ENCODE data around the gene IPO13. TPM values are rescaled to one million over a fixed set of nuclear protein-coding genes. Genes with fewer than 3 reads are reported as not detected.

The IPO13 gene, protein sequence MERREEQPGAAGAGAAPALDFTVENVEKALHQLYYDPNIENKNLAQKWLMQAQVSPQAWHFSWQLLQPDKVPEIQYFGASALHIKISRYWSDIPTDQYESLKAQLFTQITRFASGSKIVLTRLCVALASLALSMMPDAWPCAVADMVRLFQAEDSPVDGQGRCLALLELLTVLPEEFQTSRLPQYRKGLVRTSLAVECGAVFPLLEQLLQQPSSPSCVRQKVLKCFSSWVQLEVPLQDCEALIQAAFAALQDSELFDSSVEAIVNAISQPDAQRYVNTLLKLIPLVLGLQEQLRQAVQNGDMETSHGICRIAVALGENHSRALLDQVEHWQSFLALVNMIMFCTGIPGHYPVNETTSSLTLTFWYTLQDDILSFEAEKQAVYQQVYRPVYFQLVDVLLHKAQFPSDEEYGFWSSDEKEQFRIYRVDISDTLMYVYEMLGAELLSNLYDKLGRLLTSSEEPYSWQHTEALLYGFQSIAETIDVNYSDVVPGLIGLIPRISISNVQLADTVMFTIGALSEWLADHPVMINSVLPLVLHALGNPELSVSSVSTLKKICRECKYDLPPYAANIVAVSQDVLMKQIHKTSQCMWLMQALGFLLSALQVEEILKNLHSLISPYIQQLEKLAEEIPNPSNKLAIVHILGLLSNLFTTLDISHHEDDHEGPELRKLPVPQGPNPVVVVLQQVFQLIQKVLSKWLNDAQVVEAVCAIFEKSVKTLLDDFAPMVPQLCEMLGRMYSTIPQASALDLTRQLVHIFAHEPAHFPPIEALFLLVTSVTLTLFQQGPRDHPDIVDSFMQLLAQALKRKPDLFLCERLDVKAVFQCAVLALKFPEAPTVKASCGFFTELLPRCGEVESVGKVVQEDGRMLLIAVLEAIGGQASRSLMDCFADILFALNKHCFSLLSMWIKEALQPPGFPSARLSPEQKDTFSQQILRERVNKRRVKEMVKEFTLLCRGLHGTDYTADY
- total RNA-seq: 21.0 and 28.9 TPM in 2 replicates

DNA sequence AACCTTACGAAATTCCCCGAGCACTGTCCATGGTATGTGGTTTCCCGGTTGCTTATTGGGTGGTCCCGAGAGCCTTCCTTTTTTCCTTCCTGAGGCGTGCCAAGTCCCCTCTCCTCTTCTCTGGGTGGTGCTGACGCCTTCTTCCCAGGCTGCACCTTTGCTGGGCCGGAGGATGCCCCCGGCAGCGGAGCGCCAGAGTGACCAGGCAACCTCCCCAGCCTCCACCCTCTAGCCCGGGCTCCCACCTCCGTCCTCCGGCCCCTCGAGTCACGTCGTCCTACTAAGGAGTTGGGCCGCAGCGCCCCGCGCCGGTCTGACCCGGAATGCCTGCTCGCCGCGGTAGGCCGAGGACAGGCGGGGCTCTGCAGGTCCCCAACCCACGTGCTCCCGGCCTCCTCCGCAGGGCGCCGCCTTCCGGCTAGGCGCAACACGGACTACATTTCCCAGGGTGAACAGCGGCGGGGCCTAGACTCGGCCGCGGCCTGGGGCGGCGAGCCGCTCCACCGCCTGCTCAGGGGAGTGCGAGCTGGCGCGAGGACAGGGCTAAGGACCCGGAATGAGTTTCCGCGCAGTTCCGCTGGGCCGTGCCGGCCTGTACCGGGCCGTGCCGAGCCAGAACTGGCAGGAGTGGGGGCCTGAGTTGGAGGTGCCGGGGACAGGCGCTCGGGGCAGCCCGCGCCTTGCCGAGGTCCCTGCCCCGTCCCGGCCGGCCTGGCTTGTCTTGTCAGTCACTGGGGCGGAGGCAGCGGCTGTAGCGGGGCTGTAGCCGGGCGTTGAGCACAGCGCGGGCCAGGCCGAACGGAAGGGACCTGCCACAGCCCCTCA is at the start of gene IPO13:
Gene IPO13 (plus strand): TSS at position 715 of the 825 bp plus-strand sequence. CDS start 651 bp downstream, outside the sequence.

DNA sequence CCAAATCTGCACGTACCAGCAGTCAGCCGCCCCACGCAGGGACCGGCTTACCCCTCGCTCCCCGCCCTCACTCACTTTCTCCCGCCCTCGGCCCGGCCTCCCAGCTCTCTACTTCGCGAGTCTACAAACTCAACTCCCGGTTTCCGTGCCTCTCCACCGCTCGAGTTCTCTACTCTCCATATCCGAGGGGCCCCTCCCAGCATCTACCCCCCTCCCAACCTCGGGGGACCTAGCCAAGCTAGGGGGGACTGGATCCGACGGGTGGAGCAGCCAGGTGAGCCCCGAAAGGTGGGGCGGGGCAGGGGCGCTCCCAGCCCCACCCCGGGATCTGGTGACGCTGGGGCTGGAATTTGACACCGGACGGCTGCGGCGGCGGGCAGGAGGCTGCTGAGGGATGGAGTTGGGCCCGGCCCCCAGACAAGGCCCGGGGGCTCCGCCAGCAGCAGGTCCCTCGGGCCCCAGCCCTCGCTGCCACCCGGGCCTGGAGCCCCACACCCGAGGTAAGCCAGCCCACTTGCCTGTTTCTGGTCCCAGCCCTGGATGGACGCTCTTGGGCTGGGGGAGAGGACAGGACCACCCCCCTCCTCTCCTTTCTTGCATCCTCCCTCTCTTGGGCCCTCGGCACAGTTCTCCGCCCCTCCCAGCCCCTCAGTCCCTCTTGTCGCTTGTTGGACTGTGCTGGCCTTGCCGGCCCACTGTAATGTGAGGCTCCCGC is 13.2 kb upstream of the IPO13 start, which contains the start of gene ARTN:
Gene ARTN (plus strand): TSS at position 416 of the 715 bp plus-strand sequence. CDS start 1,856 bp downstream, outside the sequence.

DNA sequence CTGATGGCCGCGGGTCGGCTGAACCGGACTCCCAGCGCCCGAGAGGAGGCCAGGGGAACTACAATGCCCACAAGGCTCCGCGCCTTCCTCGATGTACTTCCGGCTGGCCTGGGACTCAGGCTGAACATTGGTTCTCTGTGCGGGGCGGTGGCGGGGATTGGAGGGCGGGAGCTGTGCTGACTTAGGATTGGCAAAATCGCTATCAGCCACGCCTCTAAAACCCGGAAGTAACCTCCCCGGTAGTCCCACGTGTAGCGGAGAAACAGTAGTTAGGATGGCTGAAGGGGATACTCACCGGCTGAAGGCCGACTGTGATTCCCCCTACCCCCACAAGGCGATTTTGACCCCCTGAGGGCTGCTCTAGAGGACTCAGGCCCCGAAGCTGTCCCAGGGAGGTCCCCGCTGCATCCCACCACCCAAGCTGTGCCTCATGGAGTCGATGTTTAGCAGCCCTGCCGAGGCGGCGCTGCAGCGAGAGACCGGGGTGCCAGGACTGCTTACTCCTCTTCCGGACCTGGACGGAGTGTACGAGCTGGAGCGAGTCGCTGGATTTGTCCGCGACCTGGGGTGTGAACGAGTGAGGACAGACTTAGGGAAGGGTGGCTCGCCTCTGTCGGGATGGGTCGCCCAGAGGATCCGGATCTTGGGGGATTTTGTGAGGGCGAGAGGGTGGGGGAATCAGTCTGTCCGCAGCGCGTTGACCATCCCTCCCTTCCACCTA is 23.2 kb downstream of the IPO13 start, which contains the start of gene DPH2:
Gene DPH2 (plus strand): TSS at position 265 of the 721 bp plus-strand sequence. CDS start 166 bp downstream, at position 431.

DNA sequence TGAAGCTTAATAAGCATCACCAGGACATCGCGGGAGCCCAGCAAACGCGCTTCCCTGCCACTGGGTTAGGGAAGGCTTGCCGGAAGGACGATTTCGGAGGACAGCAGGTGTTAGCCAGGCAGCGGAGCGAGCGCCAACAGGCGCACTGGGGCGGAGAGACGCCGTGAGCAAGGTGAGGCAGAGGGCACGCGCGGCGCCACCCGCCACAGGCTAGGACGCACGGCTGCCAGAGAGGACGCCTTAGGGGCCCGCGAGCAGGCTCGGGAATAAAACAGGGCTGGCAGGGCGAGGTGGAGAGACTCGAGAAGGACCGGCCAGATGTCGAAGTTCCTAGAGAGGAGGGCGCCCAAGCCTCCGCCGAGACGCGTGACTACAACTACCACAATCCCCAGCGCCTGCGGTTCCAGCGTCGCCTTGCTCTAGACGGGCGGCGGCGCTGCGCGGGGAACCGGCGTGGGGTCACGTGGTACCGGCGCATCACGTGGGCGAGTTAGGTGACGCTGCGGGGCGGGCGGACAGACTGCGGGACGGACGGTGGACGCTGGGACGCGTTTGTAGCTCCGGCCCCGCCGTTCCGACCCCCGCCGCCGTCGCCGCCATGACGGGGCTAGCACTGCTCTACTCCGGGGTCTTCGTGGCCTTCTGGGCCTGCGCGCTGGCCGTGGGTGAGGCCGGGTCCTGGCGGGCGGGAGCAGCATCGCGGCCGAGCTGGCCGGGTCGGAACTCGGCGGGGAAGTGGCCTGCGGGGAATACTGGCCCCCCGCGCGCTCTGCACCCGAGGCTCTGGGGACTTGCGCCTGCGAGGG is 27.9 kb downstream of the IPO13 start, which contains the start of gene ATP6V0B:
Gene ATP6V0B (plus strand): TSS at position 518 of the 806 bp plus-strand sequence. CDS start 81 bp downstream, at position 599.

DNA sequence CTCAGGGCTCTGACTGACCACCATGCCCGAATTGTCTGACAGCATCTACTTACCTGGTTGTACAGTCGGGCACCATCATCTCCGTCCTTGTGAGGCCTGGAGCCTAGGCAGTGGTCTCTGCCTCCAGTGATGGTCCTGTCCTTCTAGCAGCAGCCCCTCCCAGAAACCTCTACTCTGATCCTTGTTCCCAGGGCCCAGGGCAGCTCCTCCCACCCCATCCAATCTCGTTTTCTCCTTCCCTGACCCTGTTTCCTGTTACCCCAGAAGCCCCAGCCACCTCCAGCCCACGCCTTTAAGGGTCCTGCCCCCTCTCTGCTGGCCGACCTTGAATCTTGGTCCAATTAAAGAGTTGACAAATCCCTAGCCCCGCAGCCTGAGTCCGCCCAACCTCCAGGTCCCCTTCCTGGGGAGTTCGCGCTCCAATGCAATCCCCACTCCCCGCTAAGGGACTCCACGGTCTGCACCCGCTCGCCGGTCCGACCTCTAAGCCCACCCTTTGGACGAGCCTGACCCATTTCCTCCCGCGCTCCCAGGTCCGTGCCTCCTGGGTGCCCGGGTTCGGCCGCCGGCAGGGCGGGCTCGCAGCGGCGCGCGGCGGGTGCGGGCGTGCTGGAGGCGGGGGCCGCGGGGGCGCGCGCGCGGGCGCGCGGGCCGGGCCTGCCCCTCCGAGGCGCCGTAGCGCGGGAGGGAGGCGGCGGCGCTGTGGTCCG is 32.0 kb downstream of the IPO13 start, which contains the start of gene B4GALT2:
Gene B4GALT2 (plus strand): TSS at position 660 of the 710 bp plus-strand sequence. CDS start 1,951 bp downstream, outside the sequence.

DNA sequence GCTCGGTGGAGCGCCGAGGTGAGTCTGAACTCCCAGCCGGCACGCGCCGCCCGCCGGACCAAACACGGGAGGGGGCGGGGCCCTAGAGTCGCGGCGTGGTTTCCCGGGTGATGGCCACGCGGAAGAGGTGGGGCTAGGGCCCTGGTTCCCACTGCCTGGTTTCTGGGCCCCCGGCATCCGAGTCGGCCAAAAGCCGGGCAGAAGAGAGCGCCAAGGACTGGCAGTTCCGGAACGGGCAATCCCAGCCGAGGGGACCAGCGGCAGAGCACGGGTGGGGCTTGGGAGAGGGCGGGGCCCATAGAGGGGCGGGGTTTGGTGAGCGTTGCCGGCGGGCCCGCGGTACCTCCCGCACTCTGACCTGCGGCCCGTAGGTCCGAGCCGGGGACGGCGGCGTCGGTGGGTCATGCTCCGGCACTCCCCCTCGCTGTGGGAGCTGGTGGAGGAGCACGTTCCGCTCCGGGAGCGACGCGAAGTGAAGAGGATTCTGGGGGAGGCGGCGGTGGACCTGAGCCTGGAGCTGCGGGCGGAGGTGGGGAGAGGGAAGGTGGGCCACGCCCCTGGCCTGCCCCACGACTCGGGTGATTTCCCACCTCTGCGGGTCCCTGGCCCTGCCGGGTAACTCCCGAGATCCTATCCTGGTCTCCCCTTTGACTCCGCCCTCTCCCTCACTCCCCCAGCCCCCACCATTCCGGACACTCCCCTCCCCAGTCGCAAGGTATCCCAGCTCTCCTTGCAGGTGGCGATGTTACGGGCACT is 44.9 kb downstream of the IPO13 start, which contains the start of gene CCDC24:
Gene CCDC24 (plus strand): TSS at position 124 of the 756 bp plus-strand sequence. CDS start 280 bp downstream, at position 404.

Other genes starting within 250 kb of the IPO13 start
- 23.2 and 30.4 TPM in 2 replicates for gene ST3GAL3, start 239.4 kb upstream of the IPO13 start, total RNA-seq
- gene ARTN, start 13.1 kb upstream of the IPO13 start, total RNA-seq: 0.14 TPM in 1 of 2 replicates, not detected in the other
- 32.2 and 43.4 TPM in 2 replicates for gene DPH2, start 23.1 kb downstream of the IPO13 start, total RNA-seq
- 113 and 121 TPM in 2 replicates for gene ATP6V0B, start 28.0 kb downstream of the IPO13 start, total RNA-seq
- 73.1 and 133 TPM in 2 replicates for gene B4GALT2, start 32.3 kb downstream of the IPO13 start, total RNA-seq
- 3.7 and 4.4 TPM in 2 replicates for gene CCDC24, start 44.6 kb downstream of the IPO13 start, total RNA-seq
- 7.7 and 70.0 TPM in 2 replicates for gene SLC6A9, start 84.5 kb downstream of the IPO13 start, total RNA-seq
- under 0.01 and 0.14 TPM in 2 replicates for gene KLF17, start 171.9 kb downstream of the IPO13 start, total RNA-seq
- gene KLF18, start 194.7 kb downstream of the IPO13 start, total RNA-seq: not detected in 2 replicates

Measured in placental pericyte (primary cell).